HL-60/S4 (cell line): ENCODE data around the gene UPF3A.

Experiments used
- in situ Hi-C: fragments of 300-500 bp; cut with MboI; formaldehyde crosslinking; loops from 2 replicates; pipeline ENCODE4 v1.14.3; 2022; ENCODE audit warnings: low sequenced_read_pairs

The UPF3A gene

GRCh38 chr13:114299604-114300305, 18.4 kb downstream of the UPF3A start:
- in situ Hi-C loops, result no loop called here

GRCh38 chr13:114303700-114304327, 22.4 kb downstream of the UPF3A start:
- in situ Hi-C loops, result no loop called here

- in situ Hi-C loops, result no loop called here
Measured at GRCh38 chr13:114304346-114305034, 23.1 kb downstream of the UPF3A start.

GRCh38 chr13:114309086-114309485, 27.7 kb downstream of the UPF3A start:
- in situ Hi-C loops, result no loop called here

- in situ Hi-C loops, result no loop called here
Measured at GRCh38 chr13:114309806-114310410, 28.5 kb downstream of the UPF3A start.

- in situ Hi-C loops, result no loop called here
Measured at GRCh38 chr13:114310956-114311355, 29.6 kb downstream of the UPF3A start.

GRCh38 chr13:114311387-114311786, 30.0 kb downstream of the UPF3A start:
- in situ Hi-C loops, result no loop called here

- in situ Hi-C loops, result no loop called here
Measured at GRCh38 chr13:114311908-114312307, 30.5 kb downstream of the UPF3A start.

GRCh38 chr13:114313061-114313860, 31.9 kb downstream of the UPF3A start:
- in situ Hi-C loops, result no loop called here

GRCh38 chr13:114314074-114314912, 32.9 kb downstream of the UPF3A start, which contains the start of gene CHAMP1:
TSS of gene CHAMP1 (plus strand) at chr13:114314503. CDS start at chr13:114323843, 9,340 bp downstream.
- in situ Hi-C loops, result no loop called here

GRCh38 chr13:114315074-114315785, 33.8 kb downstream of the UPF3A start:
- in situ Hi-C loops, result no loop called here

GRCh38 chr13:114318624-114319023, 37.2 kb downstream of the UPF3A start:
- in situ Hi-C loops, result no loop called here

GRCh38 chr13:114319441-114319913, 38.1 kb downstream of the UPF3A start:
- in situ Hi-C loops, result no loop called here

GRCh38 chr13:114320065-114320464, 38.7 kb downstream of the UPF3A start:
- in situ Hi-C loops, result no loop called here

- in situ Hi-C loops, result no loop called here
Measured at GRCh38 chr13:114321256-114321655, 39.9 kb downstream of the UPF3A start.

GRCh38 chr13:114323349-114323748, 41.9 kb downstream of the UPF3A start:
- in situ Hi-C loops, result no loop called here

- in situ Hi-C loops, result no loop called here
Measured at GRCh38 chr13:114324334-114324733, 42.9 kb downstream of the UPF3A start.

GRCh38 chr13:114325729-114326128, 44.3 kb downstream of the UPF3A start:
- in situ Hi-C loops, result no loop called here

- in situ Hi-C loops, result no loop called here
Measured at GRCh38 chr13:114328034-114328433, 46.6 kb downstream of the UPF3A start.
